HL-60 (cell line): Measurements from ENCODE around the gene COQ8B.

Experiments used
- GABPA ChIP-seq: IDR thresholded peaks from 2 replicates; pipeline ENCODE4 v1.6.1; 2012; ENCODE audit warnings: low read depth
- POLR2AphosphoS5 ChIP-seq: IDR thresholded peaks from 2 replicates; pipeline ENCODE4 v1.6.1; 2012; ENCODE audit warnings: low read depth
- SPI1 ChIP-seq: IDR thresholded peaks from 2 replicates; pipeline ENCODE4 v1.6.1; 2012; ENCODE audit warnings: low read depth, mild to moderate bottlenecking, borderline replicate concordance
- TF ChIP-seq, protein P1 (sequence below): IDR thresholded peaks from one replicate; pipeline ENCODE4 v1.5.1; 2011; ENCODE audit warnings: low read length, control low read depth, inconsistent platforms; ENCODE audit not compliant: insufficient read depth
- TF ChIP-seq, protein P2 (sequence below): IDR thresholded peaks from 2 replicates; pipeline ENCODE4 v1.6.1; 2012; ENCODE audit warnings: low read depth; ENCODE audit not compliant: insufficient replicate concordance

GRCh38 chr19:40685016-40685526 lies 31.6 kb downstream of the COQ8B start:
- TF ChIP-seq, protein P1, sequence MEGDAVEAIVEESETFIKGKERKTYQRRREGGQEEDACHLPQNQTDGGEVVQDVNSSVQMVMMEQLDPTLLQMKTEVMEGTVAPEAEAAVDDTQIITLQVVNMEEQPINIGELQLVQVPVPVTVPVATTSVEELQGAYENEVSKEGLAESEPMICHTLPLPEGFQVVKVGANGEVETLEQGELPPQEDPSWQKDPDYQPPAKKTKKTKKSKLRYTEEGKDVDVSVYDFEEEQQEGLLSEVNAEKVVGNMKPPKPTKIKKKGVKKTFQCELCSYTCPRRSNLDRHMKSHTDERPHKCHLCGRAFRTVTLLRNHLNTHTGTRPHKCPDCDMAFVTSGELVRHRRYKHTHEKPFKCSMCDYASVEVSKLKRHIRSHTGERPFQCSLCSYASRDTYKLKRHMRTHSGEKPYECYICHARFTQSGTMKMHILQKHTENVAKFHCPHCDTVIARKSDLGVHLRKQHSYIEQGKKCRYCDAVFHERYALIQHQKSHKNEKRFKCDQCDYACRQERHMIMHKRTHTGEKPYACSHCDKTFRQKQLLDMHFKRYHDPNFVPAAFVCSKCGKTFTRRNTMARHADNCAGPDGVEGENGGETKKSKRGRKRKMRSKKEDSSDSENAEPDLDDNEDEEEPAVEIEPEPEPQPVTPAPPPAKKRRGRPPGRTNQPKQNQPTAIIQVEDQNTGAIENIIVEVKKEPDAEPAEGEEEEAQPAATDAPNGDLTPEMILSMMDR: no peak
- TF ChIP-seq, protein P2, sequence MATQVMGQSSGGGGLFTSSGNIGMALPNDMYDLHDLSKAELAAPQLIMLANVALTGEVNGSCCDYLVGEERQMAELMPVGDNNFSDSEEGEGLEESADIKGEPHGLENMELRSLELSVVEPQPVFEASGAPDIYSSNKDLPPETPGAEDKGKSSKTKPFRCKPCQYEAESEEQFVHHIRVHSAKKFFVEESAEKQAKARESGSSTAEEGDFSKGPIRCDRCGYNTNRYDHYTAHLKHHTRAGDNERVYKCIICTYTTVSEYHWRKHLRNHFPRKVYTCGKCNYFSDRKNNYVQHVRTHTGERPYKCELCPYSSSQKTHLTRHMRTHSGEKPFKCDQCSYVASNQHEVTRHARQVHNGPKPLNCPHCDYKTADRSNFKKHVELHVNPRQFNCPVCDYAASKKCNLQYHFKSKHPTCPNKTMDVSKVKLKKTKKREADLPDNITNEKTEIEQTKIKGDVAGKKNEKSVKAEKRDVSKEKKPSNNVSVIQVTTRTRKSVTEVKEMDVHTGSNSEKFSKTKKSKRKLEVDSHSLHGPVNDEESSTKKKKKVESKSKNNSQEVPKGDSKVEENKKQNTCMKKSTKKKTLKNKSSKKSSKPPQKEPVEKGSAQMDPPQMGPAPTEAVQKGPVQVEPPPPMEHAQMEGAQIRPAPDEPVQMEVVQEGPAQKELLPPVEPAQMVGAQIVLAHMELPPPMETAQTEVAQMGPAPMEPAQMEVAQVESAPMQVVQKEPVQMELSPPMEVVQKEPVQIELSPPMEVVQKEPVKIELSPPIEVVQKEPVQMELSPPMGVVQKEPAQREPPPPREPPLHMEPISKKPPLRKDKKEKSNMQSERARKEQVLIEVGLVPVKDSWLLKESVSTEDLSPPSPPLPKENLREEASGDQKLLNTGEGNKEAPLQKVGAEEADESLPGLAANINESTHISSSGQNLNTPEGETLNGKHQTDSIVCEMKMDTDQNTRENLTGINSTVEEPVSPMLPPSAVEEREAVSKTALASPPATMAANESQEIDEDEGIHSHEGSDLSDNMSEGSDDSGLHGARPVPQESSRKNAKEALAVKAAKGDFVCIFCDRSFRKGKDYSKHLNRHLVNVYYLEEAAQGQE: no peak
- TF ChIP-seq GABPA (no peak), POLR2AphosphoS5 (no peak), SPI1 (no peak)
